Measurements from ENCODE around the gene MIPOL1.

Gene MIPOL1

DNA sequence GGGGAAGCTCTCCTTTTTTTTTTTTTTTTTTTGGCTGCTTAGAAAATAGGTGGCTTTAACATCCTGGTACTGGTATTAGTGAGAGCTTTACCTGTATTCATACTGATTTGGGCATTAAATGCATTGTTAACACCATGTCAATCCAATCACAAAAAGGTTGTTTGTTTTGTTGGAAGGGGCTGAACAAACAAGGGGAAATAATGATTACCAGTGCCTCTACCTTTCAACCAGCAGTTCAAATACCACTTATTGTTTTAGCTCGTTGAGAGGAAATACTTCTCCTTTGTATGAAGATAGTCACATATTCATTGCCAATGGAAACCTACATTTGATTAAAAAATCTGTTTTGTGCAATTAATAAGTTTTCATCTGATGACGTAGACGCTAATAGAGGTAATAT lies 72.9 kb downstream of the MIPOL1 start:
- no peak for DNase-seq (ENCODE audit: low read depth)
- TF ChIP-seq POLR2A (IDR thresholded peaks at IDR 0.05; ENCODE audit: extremely low read depth, insufficient read length) (no peak), MAX (IDR thresholded peaks at IDR 0.05; ENCODE audit: low read depth, low read length) (no peak)
- H3K4me3 ChIP-seq (ENCODE audit: low read depth, low read length) = no peak overlapping the region

DNA sequence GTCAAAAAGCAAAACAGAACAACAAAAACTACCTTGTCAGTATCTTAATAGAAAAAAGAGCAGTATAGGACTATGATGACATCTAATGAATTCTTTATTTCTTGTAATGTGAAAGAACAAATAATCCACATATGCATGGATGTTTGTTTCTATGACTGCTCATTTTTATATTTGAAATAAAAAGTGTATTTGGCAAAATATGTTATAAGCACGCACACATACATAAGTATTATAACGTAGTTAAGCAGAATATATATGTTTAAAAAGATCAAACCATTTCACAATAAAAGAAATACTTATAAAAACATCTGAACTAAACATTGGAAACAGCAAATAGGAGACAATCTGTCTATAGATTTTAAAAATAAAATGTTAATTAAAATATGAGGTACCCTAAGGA lies 74.8 kb downstream of the MIPOL1 start:
- H3K4me3 ChIP-seq (ENCODE audit: low read depth, low read length) = no peak overlapping the region
- no peak for TF ChIP-seq MAX (IDR thresholded peaks at IDR 0.05; ENCODE audit: low read depth, low read length)
- TF ChIP-seq POLR2A (IDR thresholded peaks at IDR 0.05; ENCODE audit: extremely low read depth, insufficient read length) = no peak
- TF ChIP-seq, protein P1, sequence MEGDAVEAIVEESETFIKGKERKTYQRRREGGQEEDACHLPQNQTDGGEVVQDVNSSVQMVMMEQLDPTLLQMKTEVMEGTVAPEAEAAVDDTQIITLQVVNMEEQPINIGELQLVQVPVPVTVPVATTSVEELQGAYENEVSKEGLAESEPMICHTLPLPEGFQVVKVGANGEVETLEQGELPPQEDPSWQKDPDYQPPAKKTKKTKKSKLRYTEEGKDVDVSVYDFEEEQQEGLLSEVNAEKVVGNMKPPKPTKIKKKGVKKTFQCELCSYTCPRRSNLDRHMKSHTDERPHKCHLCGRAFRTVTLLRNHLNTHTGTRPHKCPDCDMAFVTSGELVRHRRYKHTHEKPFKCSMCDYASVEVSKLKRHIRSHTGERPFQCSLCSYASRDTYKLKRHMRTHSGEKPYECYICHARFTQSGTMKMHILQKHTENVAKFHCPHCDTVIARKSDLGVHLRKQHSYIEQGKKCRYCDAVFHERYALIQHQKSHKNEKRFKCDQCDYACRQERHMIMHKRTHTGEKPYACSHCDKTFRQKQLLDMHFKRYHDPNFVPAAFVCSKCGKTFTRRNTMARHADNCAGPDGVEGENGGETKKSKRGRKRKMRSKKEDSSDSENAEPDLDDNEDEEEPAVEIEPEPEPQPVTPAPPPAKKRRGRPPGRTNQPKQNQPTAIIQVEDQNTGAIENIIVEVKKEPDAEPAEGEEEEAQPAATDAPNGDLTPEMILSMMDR (IDR thresholded peaks at IDR 0.05; ENCODE audit: low read depth, low read length) = no peak
- no peak for TF ChIP-seq MYC (IDR thresholded peaks at IDR 0.05; ENCODE audit: low read depth, low read length)
- DNase-seq (ENCODE audit: low read depth) = no peak

- TF ChIP-seq MYC (IDR thresholded peaks at IDR 0.05; ENCODE audit: low read depth, low read length) = no peak
- no peak for TF ChIP-seq MAX (IDR thresholded peaks at IDR 0.05; ENCODE audit: low read depth, low read length)
- TF ChIP-seq POLR2A (IDR thresholded peaks at IDR 0.05; ENCODE audit: extremely low read depth, insufficient read length) = no peak
- TF ChIP-seq, protein P1 (IDR thresholded peaks at IDR 0.05; ENCODE audit: low read depth, low read length) = no peak
- no peak overlapping the region for H3K4me3 ChIP-seq (ENCODE audit: low read depth, low read length)
- DNase-seq (ENCODE audit: low read depth) = no peak
Observed at GRCh38 chr14:37274652-37275051, 76.9 kb downstream of the MIPOL1 start.

GRCh38 chr14:37275963-37276362 lies 78.2 kb downstream of the MIPOL1 start:
- no peak overlapping the region for H3K4me3 ChIP-seq (ENCODE audit: low read depth, low read length)
- TF ChIP-seq MAX (IDR thresholded peaks at IDR 0.05; ENCODE audit: low read depth, low read length) = no peak
- TF ChIP-seq, protein P1 (IDR thresholded peaks at IDR 0.05; ENCODE audit: low read depth, low read length) = no peak
- no peak for DNase-seq (ENCODE audit: low read depth)

DNA sequence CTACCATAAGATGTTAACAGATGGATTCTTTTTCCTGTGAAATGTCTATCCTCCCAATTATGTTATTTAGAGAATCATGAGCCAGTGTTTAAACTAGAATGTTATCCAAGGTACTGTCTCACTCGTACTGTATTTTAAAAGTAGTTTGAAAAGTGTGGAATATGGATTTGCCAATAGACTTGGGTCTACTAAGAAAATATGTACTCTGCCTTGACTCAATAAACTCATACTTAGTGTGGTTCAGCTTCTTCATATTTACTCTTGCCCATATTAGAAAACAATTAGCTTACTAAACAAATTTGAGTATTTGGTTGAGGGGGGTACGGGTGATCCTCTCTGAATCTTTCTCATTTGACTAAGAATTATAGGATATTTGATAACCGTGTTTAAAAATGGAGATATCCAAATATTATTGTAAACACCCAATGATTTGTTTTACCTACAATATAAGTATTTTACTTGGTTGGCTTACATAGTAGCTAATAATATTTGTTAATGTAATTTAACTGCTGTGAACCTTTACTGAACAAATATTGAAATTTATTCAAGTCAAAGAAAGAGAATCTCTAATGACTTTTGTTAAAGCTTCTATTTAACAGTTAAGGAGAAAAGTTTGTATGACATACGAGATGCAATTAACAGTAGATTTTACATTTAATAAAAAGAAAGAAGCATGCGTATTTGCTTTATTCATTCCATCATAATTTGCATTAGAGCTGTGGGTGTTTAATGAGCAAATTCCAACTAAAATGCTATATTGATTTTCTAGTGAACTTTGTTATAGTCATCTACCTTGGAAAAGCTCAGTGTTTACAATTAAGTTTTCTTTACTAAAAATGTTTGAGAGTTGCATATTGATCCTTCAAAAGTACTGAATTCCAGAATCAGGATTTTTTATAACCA lies 81.2 kb downstream of the MIPOL1 start:
- DNase-seq (ENCODE audit: low read depth) = no peak
- TF ChIP-seq, protein P1 (IDR thresholded peaks at IDR 0.05; ENCODE audit: low read depth, low read length) = no peak
- TF ChIP-seq MYC (IDR thresholded peaks at IDR 0.05; ENCODE audit: low read depth, low read length) (no peak), MAX (IDR thresholded peaks at IDR 0.05; ENCODE audit: low read depth, low read length) (no peak), POLR2A (IDR thresholded peaks at IDR 0.05; ENCODE audit: extremely low read depth, insufficient read length) (no peak)
- no peak overlapping the region for H3K4me3 ChIP-seq (ENCODE audit: low read depth, low read length)

DNA sequence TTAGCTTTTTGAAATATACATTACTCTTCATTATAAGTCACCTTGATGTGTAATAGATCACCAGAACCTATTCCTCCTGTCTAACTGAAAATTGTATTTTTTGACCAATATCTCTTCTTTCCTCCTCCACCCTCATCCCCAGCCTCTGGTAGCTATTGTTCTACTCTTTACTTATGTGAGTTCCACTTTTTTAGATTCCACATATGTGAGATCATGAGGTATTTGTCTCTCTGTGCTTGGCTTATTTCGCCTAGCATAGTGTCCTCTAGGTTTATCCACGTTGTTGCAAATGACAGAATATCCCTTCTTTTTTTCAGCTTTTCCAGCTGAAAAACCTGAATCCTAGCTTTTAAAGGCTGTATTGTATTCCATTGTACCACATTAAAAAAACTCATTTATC lies 82.1 kb downstream of the MIPOL1 start:
- DNase-seq (ENCODE audit: low read depth) = no peak
- TF ChIP-seq POLR2A (IDR thresholded peaks at IDR 0.05; ENCODE audit: extremely low read depth, insufficient read length) = no peak
- TF ChIP-seq MAX (IDR thresholded peaks at IDR 0.05; ENCODE audit: low read depth, low read length) = no peak
- TF ChIP-seq, protein P1 (IDR thresholded peaks at IDR 0.05; ENCODE audit: low read depth, low read length) = no peak
- TF ChIP-seq MYC (IDR thresholded peaks at IDR 0.05; ENCODE audit: low read depth, low read length) = no peak
- H3K4me3 ChIP-seq (ENCODE audit: low read depth, low read length) = no peak overlapping the region
